Keratinocyte (primary cell): ENCODE measurements around the gene ATIC.

Source experiments
- CTCF ChIP-seq, 3 experiments: IDR thresholded peaks in 1 of 3; conservative IDR thresholded peaks in 1 of 3; optimal IDR thresholded peaks in 1 of 3; 2 replicates in 2 of 3; 3 replicates in 1 of 3; pipeline versions ENCODE3 to v1.5.1; 2011; ENCODE audit warnings: low read length in 3 of 3, mild to moderate bottlenecking in 3 of 3, moderate library complexity in 2 of 3, control low read depth in 1 of 3, inconsistent platforms in 1 of 3; ENCODE audit not compliant: insufficient read depth in 2 of 3; ENCODE audit errors: extremely low read depth in 1 of 3
- EZH2 ChIP-seq: IDR thresholded peaks from one replicate; pipeline ENCODE4 v1.6.1; 2012; ENCODE audit warnings: inconsistent platforms, mild to moderate bottlenecking, low read length, moderate library complexity

DNA sequence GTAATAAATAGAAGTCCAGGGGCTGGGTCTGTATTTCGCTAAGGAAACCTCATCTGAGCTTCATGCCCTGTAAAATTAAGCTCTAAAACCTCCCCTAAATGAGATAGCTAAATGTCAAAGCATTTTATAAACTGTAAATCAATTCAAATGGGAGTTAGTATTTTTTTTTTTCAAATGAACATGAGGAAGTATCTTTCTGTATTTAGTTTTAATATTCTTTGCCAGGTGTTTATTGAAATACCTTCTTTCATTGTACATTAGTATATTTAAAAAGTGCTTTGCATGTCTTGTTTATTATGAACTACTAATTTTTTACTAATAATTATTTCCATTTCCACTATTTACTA, 47.7 kb downstream of the ATIC start:
- TF ChIP-seq CTCF (optimal IDR thresholded peaks at IDR 0.05 in 1 of 3, IDR thresholded peaks at IDR 0.05 in 1 of 3, conservative IDR thresholded peaks at IDR 0.05 in 1 of 3; ENCODE audit: extremely low read depth in 1 of 3, insufficient read depth in 2 of 3, low read length in 3 of 3) (no peak), EZH2 (no peak)
